OCI-LY7 (cell line): Measurements from ENCODE around the gene MMP11.

ENCODE experiments used
- CTCF ChIP-seq: fragments of 200-600 bp; sonication (generic); conservative IDR thresholded peaks from 2 replicates; pipeline ENCODE4 v1.5.1; 2014; ENCODE audit warnings: mild to moderate bottlenecking, antibody characterized with exemption, low read length, moderate library complexity, mixed read lengths
- EZH2phosphoT487 ChIP-seq: fragments of 200-600 bp; sonication (generic); IDR thresholded peaks from 2 replicates; pipeline ENCODE4 v1.6.1; 2018; ENCODE audit warnings: low read depth, borderline replicate concordance, mild to moderate bottlenecking, mixed run types, antibody characterized with exemption, low read length, moderate library complexity, mixed read lengths

DNA sequence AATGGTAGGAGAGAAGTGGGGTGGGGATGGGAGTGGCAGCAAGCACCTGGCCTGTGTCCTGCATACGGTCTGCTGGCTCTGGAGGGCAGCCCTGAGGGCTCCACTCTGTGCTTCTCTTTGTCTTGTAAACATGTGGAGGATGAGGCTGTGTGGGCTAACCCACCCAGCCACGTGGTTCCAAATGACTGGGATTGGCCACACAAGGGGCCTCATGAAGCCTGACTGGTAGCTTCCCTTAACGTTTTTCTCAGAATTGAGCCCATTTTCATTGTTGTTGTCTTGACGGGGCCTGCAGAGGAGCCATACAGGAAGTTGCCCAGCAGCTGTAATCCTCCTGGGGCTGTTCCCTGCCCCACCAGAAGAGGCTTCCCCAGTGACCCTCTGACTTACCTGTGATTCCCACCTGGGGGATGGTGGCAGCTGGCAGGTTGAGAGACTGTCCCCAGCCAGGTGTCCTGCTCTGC is 48.1 kb downstream of the MMP11 start:
- no peak for TF ChIP-seq CTCF
- no peak for TF ChIP-seq EZH2phosphoT487
